GM12891 (cell line): ENCODE measurements around the gene ELAC1.

Experiments
- POLR2A ChIP-seq: IDR thresholded peaks from 2 replicates; pipeline ENCODE4 v1.6.1; 2011; ENCODE audit warnings: low read depth, low read length, control low read depth
- POLR2AphosphoS5 ChIP-seq: IDR thresholded peaks from 2 replicates; pipeline ENCODE4 v1.6.1; 2011; ENCODE audit warnings: low read depth, low read length, control low read depth
- POU2F2 ChIP-seq: IDR thresholded peaks from 2 replicates; pipeline ENCODE4 v1.6.1; 2011; ENCODE audit warnings: low read depth, mild to moderate bottlenecking, control low read depth, low read length, moderate library complexity
- TAF1 ChIP-seq: IDR thresholded peaks from 2 replicates; pipeline ENCODE4 v1.6.1; 2011; ENCODE audit warnings: low read depth, low read length, control low read depth

DNA sequence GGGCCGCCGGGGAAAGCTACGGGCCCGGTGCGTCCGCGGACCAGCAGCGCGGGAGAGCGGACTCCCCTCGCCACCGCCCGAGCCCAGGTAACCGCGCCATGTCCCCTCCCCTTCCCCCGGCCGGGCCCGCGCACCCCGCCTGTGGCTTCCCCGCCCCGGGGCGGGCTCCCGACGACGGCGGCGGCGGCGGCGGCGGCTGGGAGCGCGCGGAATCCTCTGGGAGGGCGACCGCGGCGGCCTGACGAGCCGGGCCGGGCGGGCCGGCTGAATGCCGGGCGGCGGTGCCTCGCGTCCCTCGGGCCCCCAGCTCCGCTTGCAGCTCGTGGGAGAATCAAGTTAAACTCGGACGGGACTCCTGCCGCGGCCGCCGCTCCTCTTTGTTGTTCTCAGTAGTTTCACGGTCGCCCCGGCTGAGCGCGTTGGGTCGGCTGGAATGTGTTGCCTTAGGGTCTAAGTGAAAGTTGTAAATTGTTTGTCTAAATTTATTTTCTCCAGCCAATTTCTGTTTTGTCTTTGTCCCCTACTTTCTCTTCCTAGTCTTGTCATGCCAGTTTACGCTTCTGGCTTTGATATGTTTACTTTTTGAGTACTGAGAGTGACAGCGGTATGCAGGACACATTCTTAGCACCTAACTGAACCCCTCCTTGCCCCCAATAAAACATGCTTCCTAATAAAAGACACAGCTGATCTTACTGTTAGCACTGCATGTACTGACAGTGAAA, 62.9 kb downstream of the ELAC1 start:
- TF ChIP-seq POLR2A, result no peak
- no peak for TF ChIP-seq POU2F2
- no peak for TF ChIP-seq POLR2AphosphoS5
- TF ChIP-seq TAF1, result no peak
